HCT116 (cell line): ENCODE results near the gene B3GALT5. TPM values are rescaled to one million over a fixed set of nuclear protein-coding genes. Genes with fewer than 3 reads are reported as not detected.

Source experiments
- total RNA-seq: library from RNA; stranded (reverse); gene quantifications from one replicate; pipeline ENCODE4 v1.2.1, GENCODE V29; 2021; ENCODE audit not compliant: unreplicated experiment

The B3GALT5 gene
- total RNA-seq, 1 experiment from 2014 or later = 1.2 TPM

Other genes with a start within 250 kb of the B3GALT5 start
- gene LCA5L, start 167.2 kb upstream of the B3GALT5 start, total RNA-seq = 1.9 TPM
- 4.8 TPM for gene SH3BGR, start 161.0 kb upstream of the B3GALT5 start, total RNA-seq
- gene IGSF5, start 132.2 kb downstream of the B3GALT5 start, total RNA-seq = not detected